GM08714 (cell line): Measurements from ENCODE around the gene KCNJ11.

ENCODE experiments used
- H3K4me3 ChIP-seq: fragments of 200-500 bp; sonication (Bioruptor generic); 2 replicates; pipeline ENCODE4 v1.5.1; 2014; ENCODE audit warnings: mild to moderate bottlenecking, low read length, inconsistent platforms
- ZNF274 ChIP-seq: IDR thresholded peaks from 2 replicates; pipeline ENCODE4 v1.6.1; 2012; ENCODE audit warnings: mild to moderate bottlenecking, low read depth, low read length

The KCNJ11 gene

GRCh38 chr11:17414317-17414737, 25.9 kb upstream of the KCNJ11 start:
- TF ChIP-seq ZNF274, result no peak
- no peak overlapping the region for H3K4me3 ChIP-seq

- H3K4me3 ChIP-seq, result no peak overlapping the region
- no peak for TF ChIP-seq ZNF274
Observed at GRCh38 chr11:17413414-17414316, 25.2 kb upstream of the KCNJ11 start.

- no peak for TF ChIP-seq ZNF274
- no peak overlapping the region for H3K4me3 ChIP-seq
Observed at GRCh38 chr11:17412488-17413180, 24.2 kb upstream of the KCNJ11 start.

GRCh38 chr11:17411418-17411817, 23.0 kb upstream of the KCNJ11 start:
- TF ChIP-seq ZNF274, result no peak
- H3K4me3 ChIP-seq, result no peak overlapping the region

GRCh38 chr11:17410606-17411379, 22.3 kb upstream of the KCNJ11 start:
- no peak overlapping the region for H3K4me3 ChIP-seq
- no peak for TF ChIP-seq ZNF274

GRCh38 chr11:17408641-17409040, 20.2 kb upstream of the KCNJ11 start:
- H3K4me3 ChIP-seq, result no peak overlapping the region
- no peak for TF ChIP-seq ZNF274

- no peak for TF ChIP-seq ZNF274
- H3K4me3 ChIP-seq, result no peak overlapping the region
Observed at GRCh38 chr11:17408026-17408425, 19.6 kb upstream of the KCNJ11 start.

GRCh38 chr11:17407575-17407974, 19.1 kb upstream of the KCNJ11 start:
- H3K4me3 ChIP-seq, result no peak overlapping the region
- no peak for TF ChIP-seq ZNF274

- no peak for TF ChIP-seq ZNF274
- H3K4me3 ChIP-seq, result no peak overlapping the region
Observed at GRCh38 chr11:17406818-17407149, 18.3 kb upstream of the KCNJ11 start.

GRCh38 chr11:17406082-17406817, 17.8 kb upstream of the KCNJ11 start:
- H3K4me3 ChIP-seq, result no peak overlapping the region
- no peak for TF ChIP-seq ZNF274

- no peak overlapping the region for H3K4me3 ChIP-seq
- TF ChIP-seq ZNF274, result no peak
Observed at GRCh38 chr11:17405232-17406005, 17.0 kb upstream of the KCNJ11 start.

GRCh38 chr11:17403980-17404759, 15.7 kb upstream of the KCNJ11 start:
- TF ChIP-seq ZNF274, result no peak

More at GRCh38 chr11:17403980-17404759, 15.7 kb upstream of the KCNJ11 start:
- H3K4me3 ChIP-seq, result no peak overlapping the region
